Transverse colon (tissue), 4 donors: ENCODE measurements around the gene INTS11.

Experiments
- EP300 ChIP-seq: sonication (generic); formaldehyde crosslinking; IDR thresholded peaks from one replicate; pipeline ENCODE4 v1.6.1; 2017; ENCODE audit warnings: antibody characterized with exemption, low read depth
- POLR2A ChIP-seq: fragments of 450-650 bp; IDR thresholded peaks from one replicate; pipeline ENCODE4 v1.6.1; 2016; ENCODE audit warnings: antibody characterized with exemption, mild to moderate bottlenecking, moderate library complexity
- POLR2AphosphoS5 ChIP-seq, 3 donors: sonication (generic); formaldehyde crosslinking; IDR thresholded peaks; one replicate each; pipeline ENCODE4 v1.6.1; 2016; ENCODE audit warnings: antibody characterized with exemption in 3 of 3
- TF ChIP-seq, protein P1 (sequence below), 5 experiments: fragments of 200-600 bp in 3 of 5; fragments of 450-650 bp in 2 of 5; sonication (generic) in 3 of 5; IDR thresholded peaks; 1 replicate in 2 of 5; 2 replicates in 3 of 5; pipeline ENCODE4 v1.5.1; 2016 to 2017; ENCODE audit warnings: antibody characterized with exemption in 5 of 5, inconsistent platforms in 3 of 5, mild to moderate bottlenecking in 2 of 5, moderate library complexity in 1 of 5

DNA sequence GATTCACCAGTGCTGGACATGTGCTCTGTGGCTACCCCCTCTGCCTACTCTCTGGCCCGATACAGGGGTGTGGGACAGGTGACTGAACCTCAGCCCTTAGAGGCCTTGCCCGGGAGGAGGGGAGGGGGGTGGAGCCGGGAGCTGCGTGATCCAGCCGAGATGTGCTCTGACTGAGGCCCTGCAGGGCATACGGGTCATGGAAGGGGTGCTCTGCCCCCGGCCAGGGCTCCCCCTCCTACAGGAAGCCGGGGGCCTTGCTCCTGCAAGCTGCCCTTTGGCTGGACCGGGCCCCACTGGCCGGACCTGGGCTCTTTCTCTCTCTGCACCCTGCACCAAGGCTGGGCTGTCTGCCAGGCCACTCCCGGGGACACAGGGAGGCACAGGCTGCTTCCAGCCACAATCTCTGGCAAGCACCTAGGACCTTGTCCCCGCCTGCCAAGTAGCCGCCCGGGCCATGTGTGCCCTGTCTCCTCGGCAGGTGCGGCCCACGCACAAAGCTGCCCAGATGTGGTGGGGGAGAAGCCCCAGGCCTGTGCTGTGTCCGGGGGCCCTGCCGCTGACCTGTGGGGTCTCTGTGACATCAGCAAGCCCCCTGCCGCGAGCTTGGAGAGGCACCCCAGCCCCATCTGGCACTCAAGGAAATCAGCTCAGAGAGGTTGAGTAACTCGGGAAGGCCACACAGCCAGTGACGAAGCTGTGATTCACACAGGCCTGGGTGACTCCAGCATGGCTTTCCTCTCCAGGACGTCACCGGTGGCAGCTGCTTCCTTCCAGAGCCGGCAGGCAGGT, 42.7 kb downstream of the INTS11 start:
- TF ChIP-seq, protein P1, sequence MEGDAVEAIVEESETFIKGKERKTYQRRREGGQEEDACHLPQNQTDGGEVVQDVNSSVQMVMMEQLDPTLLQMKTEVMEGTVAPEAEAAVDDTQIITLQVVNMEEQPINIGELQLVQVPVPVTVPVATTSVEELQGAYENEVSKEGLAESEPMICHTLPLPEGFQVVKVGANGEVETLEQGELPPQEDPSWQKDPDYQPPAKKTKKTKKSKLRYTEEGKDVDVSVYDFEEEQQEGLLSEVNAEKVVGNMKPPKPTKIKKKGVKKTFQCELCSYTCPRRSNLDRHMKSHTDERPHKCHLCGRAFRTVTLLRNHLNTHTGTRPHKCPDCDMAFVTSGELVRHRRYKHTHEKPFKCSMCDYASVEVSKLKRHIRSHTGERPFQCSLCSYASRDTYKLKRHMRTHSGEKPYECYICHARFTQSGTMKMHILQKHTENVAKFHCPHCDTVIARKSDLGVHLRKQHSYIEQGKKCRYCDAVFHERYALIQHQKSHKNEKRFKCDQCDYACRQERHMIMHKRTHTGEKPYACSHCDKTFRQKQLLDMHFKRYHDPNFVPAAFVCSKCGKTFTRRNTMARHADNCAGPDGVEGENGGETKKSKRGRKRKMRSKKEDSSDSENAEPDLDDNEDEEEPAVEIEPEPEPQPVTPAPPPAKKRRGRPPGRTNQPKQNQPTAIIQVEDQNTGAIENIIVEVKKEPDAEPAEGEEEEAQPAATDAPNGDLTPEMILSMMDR (IDR thresholded peaks at IDR 0.05): no peak
- peak in 2 of 3 donors; percentile 32 to 33 for TF ChIP-seq POLR2AphosphoS5 (IDR thresholded peaks at IDR 0.05)
- peak; percentile 45 for TF ChIP-seq POLR2A
- TF ChIP-seq EP300: no peak
